HEK293 (cell line): ENCODE results near the gene ST3GAL5.

Experiments
- CTCF ChIA-PET: fragments of 350-600 bp; formaldehyde crosslinking; extraction: SDS; loops from one replicate; lab custom pipeline; 2021; ENCODE audit warnings: antibody characterized with exemption; lab: Yijun Ruan, JAX
- POLR2A ChIA-PET: fragments of 300-600 bp; formaldehyde crosslinking; extraction: SDS; loops from one replicate; lab custom pipeline; 2020; ENCODE audit warnings: antibody characterized with exemption, inconsistent platforms; lab: Yijun Ruan, JAX
- H3K27ac ChIP-seq: fragments of 200-500 bp; sonication (Bioruptor generic); 2 replicates; pipeline ENCODE4 v1.5.1; 2014; ENCODE audit warnings: low read depth, low read length, control low read depth, inconsistent platforms; ENCODE audit errors: extremely low read depth
- H3K36me3 ChIP-seq, 2 experiments: fragments of 200-500 bp in 1 of 2; sonication (Bioruptor generic) in 1 of 2; 1 replicate in 1 of 2; 2 replicates in 1 of 2; pipeline ENCODE4 v1.5.1; 2014 to 2017; ENCODE audit warnings: inconsistent platforms in 2 of 2, low read length in 2 of 2; ENCODE audit not compliant: control insufficient read depth in 2 of 2, insufficient read depth in 1 of 2
- H3K4me1 ChIP-seq: fragments of 200-500 bp; sonication (Bioruptor generic); 2 replicates; pipeline ENCODE4 v1.5.1; 2014; ENCODE audit warnings: mild to moderate bottlenecking, low read length, inconsistent platforms; ENCODE audit not compliant: control insufficient read depth, insufficient read depth
- H3K4me3 ChIP-seq: 2 replicates; pipeline ENCODE4 v1.5.1; 2011; ENCODE audit warnings: low read depth, mild to moderate bottlenecking, control low read depth, low read length, moderate library complexity
- H3K9me3 ChIP-seq: fragments of 200-500 bp; sonication (Bioruptor generic); 2 replicates; pipeline ENCODE4 v1.5.1; 2014; ENCODE audit warnings: low read depth, low read length, inconsistent platforms; ENCODE audit not compliant: control insufficient read depth, insufficient read depth
- MYNN ChIP-seq: fragments of 450-650 bp; formaldehyde crosslinking; IDR thresholded peaks from 2 replicates; pipeline ENCODE4 v1.5.1; 2016; ENCODE audit warnings: missing biosample characterization, missing genetic modification characterization, borderline replicate concordance
- MZF1 ChIP-seq: fragments of 450-650 bp; formaldehyde crosslinking; IDR thresholded peaks from 2 replicates; pipeline ENCODE4 v1.5.1; 2017; ENCODE audit warnings: missing biosample characterization, missing genetic modification characterization, borderline replicate concordance
- SETDB1 ChIP-seq: IDR thresholded peaks from one replicate; pipeline ENCODE4 v1.6.1; 2017; ENCODE audit warnings: mild to moderate bottlenecking, low read length, moderate library complexity, mixed read lengths; ENCODE audit not compliant: insufficient read length
- ZBTB48 ChIP-seq: fragments of 450-650 bp; formaldehyde crosslinking; IDR thresholded peaks from 2 replicates; pipeline ENCODE4 v1.5.1; 2016; ENCODE audit warnings: missing biosample characterization, missing genetic modification characterization
- ZFP41 ChIP-seq: fragments of 450-650 bp; formaldehyde crosslinking; IDR thresholded peaks from 2 replicates; pipeline ENCODE4 v1.5.1; 2016; ENCODE audit warnings: missing biosample characterization, missing genetic modification characterization, borderline replicate concordance
- ZNF146 ChIP-seq: fragments of 450-650 bp; formaldehyde crosslinking; IDR thresholded peaks from 2 replicates; pipeline ENCODE4 v1.5.1; 2016; ENCODE audit warnings: missing biosample characterization, missing genetic modification characterization
- ZNF169 ChIP-seq: fragments of 450-650 bp; formaldehyde crosslinking; IDR thresholded peaks from 2 replicates; pipeline ENCODE4 v1.5.1; 2016; ENCODE audit warnings: missing biosample characterization, missing genetic modification characterization
- ZNF214 ChIP-seq: fragments of 450-650 bp; formaldehyde crosslinking; IDR thresholded peaks from 2 replicates; pipeline ENCODE4 v1.5.1; 2017; ENCODE audit warnings: missing biosample characterization, mild to moderate bottlenecking, missing genetic modification characterization, borderline replicate concordance
- ZNF266 ChIP-seq: fragments of 450-650 bp; formaldehyde crosslinking; IDR thresholded peaks from 2 replicates; pipeline ENCODE4 v1.5.1; 2016; ENCODE audit warnings: missing biosample characterization, missing genetic modification characterization, low read depth
- ZNF350 ChIP-seq: fragments of 450-650 bp; formaldehyde crosslinking; IDR thresholded peaks from 2 replicates; pipeline ENCODE4 v1.5.0; 2017; ENCODE audit warnings: missing biosample characterization, mild to moderate bottlenecking, missing genetic modification characterization
- ZNF521 ChIP-seq: fragments of 450-650 bp; formaldehyde crosslinking; IDR thresholded peaks from 2 replicates; pipeline ENCODE4 v1.5.1; 2017; ENCODE audit warnings: missing biosample characterization, mild to moderate bottlenecking, missing genetic modification characterization
- ZNF548 ChIP-seq: fragments of 450-650 bp; formaldehyde crosslinking; IDR thresholded peaks from 2 replicates; pipeline ENCODE4 v1.5.1; 2016; ENCODE audit warnings: missing biosample characterization, missing genetic modification characterization
- ZNF623 ChIP-seq: fragments of 450-650 bp; formaldehyde crosslinking; IDR thresholded peaks from 2 replicates; pipeline ENCODE4 v1.5.1; 2016; ENCODE audit warnings: missing biosample characterization, missing genetic modification characterization
- ZNF654 ChIP-seq: fragments of 450-650 bp; formaldehyde crosslinking; IDR thresholded peaks from 2 replicates; pipeline ENCODE4 v1.5.1; 2016; ENCODE audit warnings: low read depth, missing biosample characterization, missing genetic modification characterization
- ZNF658 ChIP-seq: fragments of 450-650 bp; formaldehyde crosslinking; IDR thresholded peaks from 2 replicates; pipeline ENCODE4; 2016; ENCODE audit warnings: missing biosample characterization, missing genetic modification characterization
- ZNF785 ChIP-seq: fragments of 450-650 bp; formaldehyde crosslinking; IDR thresholded peaks from 2 replicates; pipeline ENCODE4 v1.5.1; 2016; ENCODE audit warnings: missing biosample characterization, missing genetic modification characterization
- ZNF830 ChIP-seq: fragments of 450-650 bp; IDR thresholded peaks from 2 replicates; pipeline ENCODE4 v1.5.0; 2018; ENCODE audit warnings: missing biosample characterization, missing genetic modification characterization, low read depth, mild to moderate bottlenecking, moderate library complexity
- TF ChIP-seq, protein P1 (sequence below): fragments of 450-650 bp; formaldehyde crosslinking; IDR thresholded peaks from 2 replicates; pipeline ENCODE4 v1.5.1; 2017; ENCODE audit warnings: missing biosample characterization, missing genetic modification characterization
- TF ChIP-seq, protein P2 (sequence below): fragments of 450-650 bp; formaldehyde crosslinking; IDR thresholded peaks from 2 replicates; pipeline ENCODE4 v1.5.1; 2016; ENCODE audit warnings: missing biosample characterization, missing genetic modification characterization
- TF ChIP-seq, protein P3 (sequence below): fragments of 450-650 bp; formaldehyde crosslinking; IDR thresholded peaks from 2 replicates; pipeline ENCODE4 v1.5.1; 2016; ENCODE audit warnings: missing biosample characterization, missing genetic modification characterization

Gene ST3GAL5

DNA sequence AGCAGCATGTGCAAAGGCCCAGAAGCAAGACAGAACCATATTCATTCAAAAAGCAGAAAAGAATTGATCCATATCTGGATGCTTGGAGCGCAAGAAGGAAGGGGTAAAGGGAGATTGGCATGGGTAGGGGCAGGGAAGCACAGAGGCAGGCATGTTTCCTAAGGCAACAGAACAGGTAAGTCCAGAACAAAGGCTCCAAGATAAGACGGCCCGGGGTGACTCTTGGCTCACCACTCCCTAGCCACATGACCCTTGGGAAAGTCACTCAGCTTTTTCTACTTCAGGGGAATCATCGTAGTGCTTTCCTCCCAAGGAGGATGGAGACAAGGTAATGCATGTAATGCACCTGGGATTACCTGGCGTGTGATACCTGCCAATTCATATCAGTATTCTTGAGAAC lies 37.7 kb upstream of the ST3GAL5 start:
- TF ChIP-seq ZNF623 (tag by site-specific recombination), result peak; percentile 49
- no peak for TF ChIP-seq ZNF146 (tag by site-specific recombination)
- TF ChIP-seq ZNF830 (tag by site-specific recombination), result no peak
- peaks cover 5% of the 10 kb centered on the region; the same call in 1 of the 2 replicates for H3K4me1 ChIP-seq
- H3K4me3 ChIP-seq, result no peak overlapping the region
- POLR2A ChIA-PET, result interaction anchor here (0.7 kb wide), 1 partner anchor 23 kb away, joined by 7 read pairs; no protein-coding TSS in a partner anchor
- CTCF ChIA-PET, result interaction anchor here (0.6 kb wide), 2 partner anchors 76 to 241 kb away, joined by 3 to 5 read pairs; no protein-coding TSS in a partner anchor
- no peaks in the 10 kb centered on the region for H3K9me3 ChIP-seq
- H3K36me3 ChIP-seq, result no peaks in the 10 kb centered on the region
- no peak overlapping the region for H3K27ac ChIP-seq

DNA sequence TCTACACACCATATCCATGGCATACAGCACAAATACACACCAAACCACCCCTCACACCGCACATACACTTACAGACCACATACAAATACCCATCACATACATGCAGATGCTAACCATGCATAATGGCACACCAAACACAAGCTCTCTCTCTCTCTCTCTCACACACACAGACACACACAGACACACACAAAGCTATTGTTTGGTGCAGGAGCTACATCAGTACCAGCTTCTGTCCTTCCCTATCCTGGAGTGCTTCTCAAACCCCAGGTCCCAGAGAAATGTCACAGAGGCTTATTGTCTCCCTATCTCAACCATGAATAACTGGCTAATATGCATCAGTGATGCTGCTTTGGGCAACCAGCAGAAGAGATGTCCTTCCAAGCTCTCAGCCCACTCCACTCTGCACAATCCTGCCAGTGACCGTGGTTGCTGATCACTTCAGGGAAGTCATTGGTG lies 36.5 kb upstream of the ST3GAL5 start:
- TF ChIP-seq ZFP41 (tag by site-specific recombination), result no peak
- H3K4me3 ChIP-seq, result no peak overlapping the region
- no peaks in the 10 kb centered on the region for H3K36me3 ChIP-seq
- ChIA-PET POLR2A (no interaction called here), CTCF (no interaction called here)
- peaks cover 11% of the 10 kb centered on the region; the same call in 1 of the 2 replicates for H3K4me1 ChIP-seq
- H3K9me3 ChIP-seq, result no peaks in the 10 kb centered on the region
- H3K27ac ChIP-seq, result no peak overlapping the region

DNA sequence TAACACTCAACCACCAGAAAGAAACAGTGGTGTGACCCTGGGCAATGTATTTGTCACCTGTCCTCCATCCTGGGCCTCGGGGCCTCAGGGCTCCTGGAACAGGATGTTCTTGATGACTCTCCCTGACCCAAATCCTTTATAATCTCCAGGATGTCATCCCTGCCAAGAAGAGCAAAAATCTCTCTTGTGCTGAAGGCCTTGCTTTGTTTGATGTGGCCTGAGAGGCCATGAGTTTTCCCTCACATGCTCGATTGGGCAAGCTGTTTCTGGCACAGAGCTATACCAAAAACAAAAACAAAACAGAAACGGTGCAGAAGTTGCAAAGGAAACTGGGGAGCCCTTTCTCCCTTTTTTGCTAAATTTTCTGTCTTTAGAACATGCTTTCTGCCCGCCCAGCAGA lies 35.7 kb upstream of the ST3GAL5 start:
- POLR2A ChIA-PET, result interaction anchor here (0.6 kb wide), 1 partner anchor 55 kb away, joined by 4 read pairs; no protein-coding TSS in a partner anchor
- Histone ChIP-seq H3K27ac (no peak overlapping the region), H3K36me3 (no peaks in the 10 kb centered on the region), H3K9me3 (no peaks in the 10 kb centered on the region), H3K4me1 (peaks cover 11% of the 10 kb centered on the region; the same call in 1 of the 2 replicates), H3K4me3 (no peak overlapping the region)
- CTCF ChIA-PET, result no interaction called here
- TF ChIP-seq ZNF785 (tag by site-specific recombination) (no peak), ZNF521 (tag by site-specific recombination) (no peak), ZNF214 (tag by site-specific recombination) (no peak), ZBTB48 (tag by site-specific recombination) (no peak), ZNF548 (tag by site-specific recombination) (no peak), ZNF658 (no peak), ZNF169 (no peak), SETDB1 (no peak), MZF1 (tag by site-specific recombination) (no peak), ZNF623 (tag by site-specific recombination) (no peak), ZNF654 (tag by site-specific recombination) (no peak), MYNN (tag by site-specific recombination) (no peak), ZNF350 (tag by site-specific recombination) (no peak), ZNF266 (tag by site-specific recombination) (no peak)
- TF ChIP-seq, protein P1, sequence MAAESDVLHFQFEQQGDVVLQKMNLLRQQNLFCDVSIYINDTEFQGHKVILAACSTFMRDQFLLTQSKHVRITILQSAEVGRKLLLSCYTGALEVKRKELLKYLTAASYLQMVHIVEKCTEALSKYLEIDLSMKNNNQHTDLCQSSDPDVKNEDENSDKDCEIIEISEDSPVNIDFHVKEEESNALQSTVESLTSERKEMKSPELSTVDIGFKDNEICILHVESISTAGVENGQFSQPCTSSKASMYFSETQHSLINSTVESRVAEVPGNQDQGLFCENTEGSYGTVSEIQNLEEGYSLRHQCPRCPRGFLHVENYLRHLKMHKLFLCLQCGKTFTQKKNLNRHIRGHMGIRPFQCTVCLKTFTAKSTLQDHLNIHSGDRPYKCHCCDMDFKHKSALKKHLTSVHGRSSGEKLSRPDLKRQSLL (tag by site-specific recombination), result no peak
- TF ChIP-seq, protein P2, sequence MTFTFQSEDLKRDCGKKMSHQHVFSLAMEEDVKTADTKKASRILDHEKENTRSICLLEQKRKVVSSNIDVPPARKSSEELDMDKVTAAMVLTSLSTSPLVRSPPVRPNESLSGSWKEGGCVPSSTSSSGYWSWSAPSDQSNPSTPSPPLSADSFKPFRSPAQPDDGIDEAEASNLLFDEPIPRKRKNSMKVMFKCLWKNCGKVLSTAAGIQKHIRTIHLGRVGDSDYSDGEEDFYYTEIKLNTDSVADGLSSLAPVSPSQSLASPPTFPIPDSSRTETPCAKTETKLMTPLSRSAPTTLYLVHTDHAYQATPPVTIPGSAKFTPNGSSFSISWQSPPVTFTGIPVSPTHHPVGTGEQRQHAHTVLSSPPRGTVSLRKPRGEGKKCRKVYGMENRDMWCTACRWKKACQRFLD (tag by site-specific recombination), result no peak
- TF ChIP-seq, protein P3, sequence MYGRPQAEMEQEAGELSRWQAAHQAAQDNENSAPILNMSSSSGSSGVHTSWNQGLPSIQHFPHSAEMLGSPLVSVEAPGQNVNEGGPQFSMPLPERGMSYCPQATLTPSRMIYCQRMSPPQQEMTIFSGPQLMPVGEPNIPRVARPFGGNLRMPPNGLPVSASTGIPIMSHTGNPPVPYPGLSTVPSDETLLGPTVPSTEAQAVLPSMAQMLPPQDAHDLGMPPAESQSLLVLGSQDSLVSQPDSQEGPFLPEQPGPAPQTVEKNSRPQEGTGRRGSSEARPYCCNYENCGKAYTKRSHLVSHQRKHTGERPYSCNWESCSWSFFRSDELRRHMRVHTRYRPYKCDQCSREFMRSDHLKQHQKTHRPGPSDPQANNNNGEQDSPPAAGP (tag by site-specific recombination), result no peak
